GM06990 (cell line): Measurements from ENCODE around the gene KLF9.

Experiments used
- DNase-seq: peaks from one replicate; pipeline ENCODE4 v3.0.0-alpha.2; 2011; ENCODE audit not compliant: insufficient read length; ENCODE audit errors: extremely low read depth
- H3K27me3 ChIP-seq: replicated peaks from 2 replicates; pipeline ENCODE4 v1.6.0; 2011; ENCODE audit warnings: low read length; ENCODE audit not compliant: control insufficient read depth, insufficient read depth
- H3K36me3 ChIP-seq: 2 replicates; pipeline ENCODE4 v1.5.1; 2011; ENCODE audit warnings: low read length; ENCODE audit not compliant: control insufficient read depth, insufficient read depth
- H3K4me3 ChIP-seq: replicated peaks from 2 replicates; pipeline ENCODE4 v1.5.1; 2011; ENCODE audit warnings: low read depth, mild to moderate bottlenecking, control low read depth, low read length
- CTCF ChIP-seq: IDR thresholded peaks from 2 replicates; pipeline ENCODE4 v1.5.1; 2011; ENCODE audit warnings: low read length, control low read depth, mild to moderate bottlenecking, inconsistent platforms; ENCODE audit not compliant: insufficient read depth, poor library complexity, severe bottlenecking

Gene KLF9

GRCh38 chr9:70413799-70414775 is at the start of gene KLF9:
Gene KLF9 (minus strand): TSS chr9:70414657. CDS start chr9:70413363, 1,294 bp downstream.
- H3K27me3 ChIP-seq = no peaks in the 10 kb centered on the region
- H3K4me3 ChIP-seq = peak within 1 kb of the TSS; percentile 54
- no peak for TF ChIP-seq CTCF
- H3K36me3 ChIP-seq = no peaks in the 10 kb centered on the region
- peak; percentile 83 for DNase-seq

- Histone ChIP-seq H3K36me3 (no peaks in the 10 kb centered on the region), H3K4me3 (no peak overlapping the region), H3K27me3 (no peaks in the 10 kb centered on the region; the same call in 1 of the 2 replicates)
- TF ChIP-seq CTCF = no peak
- DNase-seq = no peak
These were observed 49.4 kb upstream of the KLF9 start for GRCh38 chr9:70463877-70464276.

GRCh38 chr9:70462300-70462699 is 47.8 kb upstream of the KLF9 start:
- Histone ChIP-seq H3K4me3 (no peak overlapping the region), H3K36me3 (no peaks in the 10 kb centered on the region), H3K27me3 (no peaks in the 10 kb centered on the region; the same call in 1 of the 2 replicates)
- no peak for TF ChIP-seq CTCF
- DNase-seq = no peak

GRCh38 chr9:70457235-70457634 is 42.8 kb upstream of the KLF9 start:
- Histone ChIP-seq H3K27me3 (no peaks in the 10 kb centered on the region), H3K4me3 (no peak overlapping the region), H3K36me3 (no peaks in the 10 kb centered on the region)
- no peak for DNase-seq
- no peak for TF ChIP-seq CTCF

GRCh38 chr9:70455993-70456704 is 41.7 kb upstream of the KLF9 start:
- no peak for TF ChIP-seq CTCF
- no peaks in the 10 kb centered on the region for H3K36me3 ChIP-seq
- H3K4me3 ChIP-seq = no peak overlapping the region
- H3K27me3 ChIP-seq = no peaks in the 10 kb centered on the region
- DNase-seq = no peak
